GM12878 (cell line): Measurements from ENCODE around the gene STEAP2. TPM values are rescaled to one million over a fixed set of nuclear protein-coding genes. Genes with fewer than 3 reads are reported as not detected.

Source experiments
- BHLHE40 ChIP-seq, 2 experiments: fragments of 450-650 bp in 1 of 2; IDR thresholded peaks; 2 replicates each; pipeline ENCODE4 v1.6.1; 2011 to 2017; ENCODE audit warnings: low read depth in 2 of 2, borderline replicate concordance in 1 of 2, improper control_type of control experiment in 1 of 2, low read length in 1 of 2, mild to moderate bottlenecking in 1 of 2
- BRCA1 ChIP-seq: IDR thresholded peaks from 2 replicates; pipeline ENCODE4 v1.6.1; 2011; ENCODE audit warnings: low read depth, low read length, improper control_type of control experiment
- CHD2 ChIP-seq: IDR thresholded peaks from 2 replicates; pipeline ENCODE4 v1.6.1; 2011; ENCODE audit warnings: low read depth, low read length, improper control_type of control experiment, borderline replicate concordance
- EGR1 ChIP-seq, 2 experiments: IDR thresholded peaks; 1 replicate in 1 of 2; 2 replicates in 1 of 2; pipeline ENCODE4 v1.6.1; 2011 to 2012; ENCODE audit warnings: low read depth in 2 of 2, low read length in 2 of 2, borderline replicate concordance in 1 of 2, mild to moderate bottlenecking in 1 of 2, moderate library complexity in 1 of 2
- EP300 ChIP-seq, 2 experiments: fragments of 150-350 bp in 1 of 2; IDR thresholded peaks; 2 replicates each; pipeline ENCODE4 v1.6.1; 2011 to 2012; ENCODE audit warnings: low read depth in 2 of 2, low read length in 2 of 2, borderline replicate concordance in 1 of 2, improper control_type of control experiment in 1 of 2, inconsistent platforms in 1 of 2; ENCODE audit not compliant: control insufficient read depth in 1 of 2
- FOXM1 ChIP-seq: IDR thresholded peaks from 2 replicates; pipeline ENCODE4 v1.6.1; 2012; ENCODE audit warnings: low read depth, mild to moderate bottlenecking, inconsistent platforms, low read length, moderate library complexity
- GATAD2B ChIP-seq: fragments of 450-650 bp; conservative IDR thresholded peaks from 2 replicates; pipeline ENCODE4 v1.6.1; 2017; ENCODE audit warnings: low read depth, mild to moderate bottlenecking, moderate library complexity
- NFIC ChIP-seq: IDR thresholded peaks from 2 replicates; pipeline ENCODE4 v1.6.1; 2012; ENCODE audit warnings: low read depth, mild to moderate bottlenecking, inconsistent platforms, low read length, moderate library complexity
- NR2C2 ChIP-seq: IDR thresholded peaks from 2 replicates; pipeline ENCODE4 v1.6.1; 2011; ENCODE audit warnings: borderline replicate concordance, low read depth; ENCODE audit not compliant: control insufficient read depth, insufficient read length
- NRF1 ChIP-seq: conservative IDR thresholded peaks from 2 replicates; pipeline ENCODE4 v1.6.1; 2011; ENCODE audit warnings: mild to moderate bottlenecking, low read depth, low read length, improper control_type of control experiment
- PML ChIP-seq: IDR thresholded peaks from 2 replicates; pipeline ENCODE4 v1.6.1; 2012; ENCODE audit warnings: low read length, inconsistent platforms
- POLR2AphosphoS5 ChIP-seq: IDR thresholded peaks from 2 replicates; pipeline ENCODE4 v1.6.1; 2011; ENCODE audit warnings: mild to moderate bottlenecking, low read length, inconsistent platforms
- POU2F2 ChIP-seq: IDR thresholded peaks from 3 replicates; pipeline ENCODE4 v1.6.1; 2011; ENCODE audit warnings: low read depth, mild to moderate bottlenecking, low read length, borderline replicate concordance
- RELA ChIP-seq: fragments of 450-650 bp; IDR thresholded peaks from 2 replicates; pipeline ENCODE4 v1.8.0; 2014; ENCODE audit warnings: borderline replicate concordance; ENCODE audit not compliant: partially characterized antibody
- SIN3A ChIP-seq: IDR thresholded peaks from 2 replicates; pipeline ENCODE4 v1.6.1; 2012; ENCODE audit warnings: low read depth, low read length, improper control_type of control experiment
- SREBF1 ChIP-seq: IDR thresholded peaks from 2 replicates; pipeline ENCODE4 v1.6.1; 2012; ENCODE audit warnings: mild to moderate bottlenecking, low read length
- TCF7 ChIP-seq: IDR thresholded peaks from 2 replicates; pipeline ENCODE4 v1.6.1; 2014; ENCODE audit warnings: antibody characterized with exemption, borderline replicate concordance
- polyA plus RNA-seq, 11 experiments: library from polyadenylated mRNA; depleted of rRNA in 4 of 11; unstranded in 6 of 11; stranded (reverse) in 5 of 11; fragments of >200 nt; fragmentation: Nextera tagmentation in 4 of 11; fragmentation: Illumina TruSeq in 1 of 11; extraction: Ambion mirVana in 4 of 11; extraction: Trizol in 1 of 11; gene quantifications; 1 replicate in 1 of 11; 2 replicates in 10 of 11; pipeline versions ENCODE4 v1.2.1 to v1.2.3, GENCODE V29; 2011 to 2016; ENCODE audit warnings: inconsistent platforms in 2 of 11, missing spikeins in 2 of 11, low read depth in 1 of 11
- total RNA-seq, 4 experiments: library from RNA; depleted of rRNA in 3 of 4; stranded (reverse); fragments of >200 nt in 3 of 4; fragmentation: Illumina TruSeq in 1 of 4; extraction: Trizol in 1 of 4; gene quantifications; 2 replicates each; pipeline versions ENCODE4 v1.2.1 to v1.2.3, GENCODE V29; 2013 to 2021
- TF ChIP-seq, protein P1 (sequence below): IDR thresholded peaks from 2 replicates; pipeline ENCODE4 v1.6.1; 2011; ENCODE audit warnings: borderline replicate concordance, low read depth, mild to moderate bottlenecking, moderate library complexity, mixed read lengths, low read length; ENCODE audit not compliant: insufficient read depth; ENCODE audit errors: extremely low read length
- TF ChIP-seq, protein P2 (sequence below): fragments of 450-650 bp; IDR thresholded peaks from 2 replicates; pipeline ENCODE4 v1.6.1; 2017; ENCODE audit warnings: mild to moderate bottlenecking
- TF ChIP-seq, protein P3 (sequence below): IDR thresholded peaks from 2 replicates; pipeline ENCODE4 v1.6.1; 2012; ENCODE audit warnings: low read depth, low read length, improper control_type of control experiment

Gene STEAP2
- total and polyA plus RNA-seq, 10 of the 15 experiments (the other 5 are each of a cell fraction or from before 2014, with no cell fraction given) = 0.64 to 17.6 (median 1.8) TPM

DNA sequence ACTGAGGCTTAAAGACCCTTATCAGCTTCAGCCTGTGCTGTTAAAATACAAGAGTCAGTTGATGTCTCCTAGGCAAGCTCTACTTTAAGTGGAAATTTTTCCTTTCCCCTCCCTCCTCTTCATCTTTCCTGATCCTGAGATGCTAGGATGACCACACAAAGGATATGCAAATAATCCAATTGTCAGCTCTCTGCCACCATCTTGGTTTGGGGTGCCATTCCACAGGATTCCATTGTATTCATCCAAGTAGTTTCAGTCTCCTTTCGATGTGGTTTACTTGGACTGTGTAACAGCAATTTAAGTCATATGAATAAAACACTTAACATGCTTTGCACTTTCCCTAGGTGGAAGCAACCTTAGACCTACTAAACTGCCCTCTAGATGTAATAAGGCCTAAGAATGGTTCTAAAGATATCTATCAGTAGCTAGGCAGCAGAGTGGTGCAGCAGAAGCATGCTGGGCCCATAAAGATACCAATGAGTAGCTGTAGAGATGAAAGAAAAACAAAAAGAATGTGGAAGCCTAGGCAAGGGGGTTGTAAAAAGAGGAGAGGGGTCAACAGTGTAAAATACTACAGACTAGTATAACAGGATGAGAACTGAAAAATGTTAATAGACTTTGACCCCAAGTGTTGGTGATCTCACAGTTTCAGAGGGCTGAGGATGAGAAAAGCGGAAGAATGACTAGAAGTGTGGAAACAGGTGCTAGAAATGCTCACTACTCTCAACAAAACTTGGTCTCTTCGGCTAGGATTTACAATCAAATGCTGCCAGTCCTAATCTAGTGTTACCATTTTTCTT, 31.0 kb downstream of the STEAP2 start (continued):
- TF ChIP-seq, protein P1, sequence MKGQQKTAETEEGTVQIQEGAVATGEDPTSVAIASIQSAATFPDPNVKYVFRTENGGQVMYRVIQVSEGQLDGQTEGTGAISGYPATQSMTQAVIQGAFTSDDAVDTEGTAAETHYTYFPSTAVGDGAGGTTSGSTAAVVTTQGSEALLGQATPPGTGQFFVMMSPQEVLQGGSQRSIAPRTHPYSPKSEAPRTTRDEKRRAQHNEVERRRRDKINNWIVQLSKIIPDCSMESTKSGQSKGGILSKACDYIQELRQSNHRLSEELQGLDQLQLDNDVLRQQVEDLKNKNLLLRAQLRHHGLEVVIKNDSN = no peak
- TF ChIP-seq NFIC = peak; percentile 79; the same call in 1 of the 2 replicates
- peak; percentile 77 to 92; a peak in 3 of 4 replicates for TF ChIP-seq EP300 (IDR thresholded peaks at IDR 0.05; ENCODE audit: borderline replicate concordance in 1 of 2, control insufficient read depth in 1 of 2, low read depth in 2 of 2, low read length in 2 of 2)
- TF ChIP-seq EGR1 (IDR thresholded peaks at IDR 0.05; ENCODE audit: borderline replicate concordance in 1 of 2, low read depth in 2 of 2, low read length in 2 of 2) = no peak
- TF ChIP-seq, protein P2, sequence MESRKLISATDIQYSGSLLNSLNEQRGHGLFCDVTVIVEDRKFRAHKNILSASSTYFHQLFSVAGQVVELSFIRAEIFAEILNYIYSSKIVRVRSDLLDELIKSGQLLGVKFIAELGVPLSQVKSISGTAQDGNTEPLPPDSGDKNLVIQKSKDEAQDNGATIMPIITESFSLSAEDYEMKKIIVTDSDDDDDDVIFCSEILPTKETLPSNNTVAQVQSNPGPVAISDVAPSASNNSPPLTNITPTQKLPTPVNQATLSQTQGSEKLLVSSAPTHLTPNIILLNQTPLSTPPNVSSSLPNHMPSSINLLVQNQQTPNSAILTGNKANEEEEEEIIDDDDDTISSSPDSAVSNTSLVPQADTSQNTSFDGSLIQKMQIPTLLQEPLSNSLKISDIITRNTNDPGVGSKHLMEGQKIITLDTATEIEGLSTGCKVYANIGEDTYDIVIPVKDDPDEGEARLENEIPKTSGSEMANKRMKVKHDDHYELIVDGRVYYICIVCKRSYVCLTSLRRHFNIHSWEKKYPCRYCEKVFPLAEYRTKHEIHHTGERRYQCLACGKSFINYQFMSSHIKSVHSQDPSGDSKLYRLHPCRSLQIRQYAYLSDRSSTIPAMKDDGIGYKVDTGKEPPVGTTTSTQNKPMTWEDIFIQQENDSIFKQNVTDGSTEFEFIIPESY = no peak
- TF ChIP-seq POLR2AphosphoS5 = no peak
- TF ChIP-seq RELA = no peak
- no peak for TF ChIP-seq POU2F2
- TF ChIP-seq NRF1 = no peak
- 0 out of 2 replicates have a peak, but pooled peaks have one; percentile 15 for TF ChIP-seq CHD2
- no peak for TF ChIP-seq PML
- no peak for TF ChIP-seq BRCA1
- TF ChIP-seq NR2C2 = no peak
- TF ChIP-seq SREBF1 = no peak
- TF ChIP-seq TCF7 = peak; percentile 13; the same call in 1 of the 2 replicates
- TF ChIP-seq BHLHE40 (IDR thresholded peaks at IDR 0.05; ENCODE audit: borderline replicate concordance in 1 of 2, low read depth in 2 of 2, low read length in 1 of 2) = peak; percentile 45 to 48; a peak in 1 of 4 replicates
- TF ChIP-seq FOXM1 = 0 out of 2 replicates have a peak, but pooled peaks have one; percentile 16
- TF ChIP-seq GATAD2B = peak; percentile 88
- TF ChIP-seq, protein P3, sequence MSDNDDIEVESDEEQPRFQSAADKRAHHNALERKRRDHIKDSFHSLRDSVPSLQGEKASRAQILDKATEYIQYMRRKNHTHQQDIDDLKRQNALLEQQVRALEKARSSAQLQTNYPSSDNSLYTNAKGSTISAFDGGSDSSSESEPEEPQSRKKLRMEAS = no peak
- TF ChIP-seq SIN3A = no peak
- TF ChIP-seq, all 136 proteins: peak for 47
